ENCODE data around the gene BAIAP3.

BAIAP3 gene

DNA sequence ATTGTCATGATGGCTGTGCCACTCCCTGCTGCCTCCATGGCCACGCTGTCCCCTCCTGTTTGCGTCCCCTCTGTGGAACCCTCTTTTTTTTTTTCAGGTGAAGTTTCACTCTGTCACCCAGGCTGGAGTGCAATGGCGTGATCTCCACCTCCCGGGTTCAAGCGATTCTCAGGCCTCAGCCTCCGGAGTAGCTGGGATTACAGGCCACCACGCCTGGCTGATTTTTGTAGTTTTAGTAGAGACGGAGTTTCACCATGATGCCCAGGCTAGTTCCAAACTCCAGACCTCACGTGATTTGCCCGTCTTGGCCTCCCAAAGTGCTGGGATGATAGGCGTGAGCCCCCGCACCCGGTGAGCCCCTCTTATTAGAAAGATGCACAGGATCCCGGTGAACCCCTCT lies 35.0 kb upstream of the BAIAP3 start:
- no peak for DNase-seq (ENCODE audit: extremely low read depth in 1 of 2, low read depth in 1 of 2)

DNA sequence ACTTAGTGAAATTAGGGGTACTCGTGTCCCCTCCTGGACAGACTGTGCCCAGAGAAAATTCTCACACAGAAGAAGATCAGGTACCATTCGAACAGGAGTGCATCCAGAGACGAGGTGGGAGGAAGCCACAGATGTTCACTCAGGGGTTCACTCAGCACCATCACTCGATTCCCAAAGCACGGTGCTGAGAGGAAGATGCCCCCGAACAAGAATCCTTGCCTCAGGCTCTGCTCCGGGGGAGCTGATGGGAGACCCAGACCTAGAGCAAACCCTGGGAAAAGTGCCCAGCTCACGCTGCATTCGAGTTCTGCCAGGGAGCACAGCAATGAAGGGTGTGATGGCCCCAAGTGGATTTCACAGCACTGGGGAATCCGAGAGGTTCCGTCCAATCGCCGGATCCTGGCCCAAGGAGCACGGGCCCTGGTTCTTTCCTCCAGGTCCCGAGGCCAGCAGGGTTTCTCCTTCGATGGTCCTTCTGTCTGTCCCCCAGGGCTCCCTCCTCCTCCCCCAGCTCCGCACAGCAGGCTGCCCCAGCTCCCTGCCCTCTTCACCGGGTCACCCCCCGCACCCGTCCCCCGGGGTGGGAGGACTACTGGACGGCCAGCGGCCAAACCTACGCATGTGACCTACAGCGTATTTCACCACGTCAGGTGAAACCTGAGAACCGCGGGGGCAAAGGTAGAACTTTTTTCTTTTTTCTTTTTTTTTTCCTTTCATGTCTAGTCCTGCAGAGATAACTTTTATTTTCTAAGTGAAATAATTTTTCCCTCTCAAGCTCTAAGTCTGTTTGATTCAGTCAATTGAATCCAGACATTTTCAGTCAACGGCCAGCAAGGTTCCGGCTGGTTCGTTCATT lies 34.2 kb upstream of the BAIAP3 start:
- no peak for DNase-seq (ENCODE audit: extremely low read depth in 1 of 2, low read depth in 1 of 2)

DNA sequence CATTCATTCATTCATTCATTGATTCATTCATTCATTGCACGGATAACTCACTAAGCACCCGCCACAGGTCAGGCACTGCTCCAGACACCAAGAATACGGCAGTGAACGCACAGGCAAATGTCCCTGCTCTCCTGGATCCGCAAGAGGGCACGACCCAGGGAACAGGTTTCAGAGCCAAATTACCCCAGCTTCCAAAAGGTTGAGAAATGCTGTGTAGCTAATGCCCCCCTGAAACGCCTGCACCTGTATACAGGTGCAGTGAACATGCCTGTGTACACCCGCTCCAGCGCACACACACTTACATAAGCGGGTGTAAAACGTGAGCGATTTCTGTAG lies 33.6 kb upstream of the BAIAP3 start:
- DNase-seq (ENCODE audit: extremely low read depth in 1 of 2, low read depth in 1 of 2) = no peak

DNA sequence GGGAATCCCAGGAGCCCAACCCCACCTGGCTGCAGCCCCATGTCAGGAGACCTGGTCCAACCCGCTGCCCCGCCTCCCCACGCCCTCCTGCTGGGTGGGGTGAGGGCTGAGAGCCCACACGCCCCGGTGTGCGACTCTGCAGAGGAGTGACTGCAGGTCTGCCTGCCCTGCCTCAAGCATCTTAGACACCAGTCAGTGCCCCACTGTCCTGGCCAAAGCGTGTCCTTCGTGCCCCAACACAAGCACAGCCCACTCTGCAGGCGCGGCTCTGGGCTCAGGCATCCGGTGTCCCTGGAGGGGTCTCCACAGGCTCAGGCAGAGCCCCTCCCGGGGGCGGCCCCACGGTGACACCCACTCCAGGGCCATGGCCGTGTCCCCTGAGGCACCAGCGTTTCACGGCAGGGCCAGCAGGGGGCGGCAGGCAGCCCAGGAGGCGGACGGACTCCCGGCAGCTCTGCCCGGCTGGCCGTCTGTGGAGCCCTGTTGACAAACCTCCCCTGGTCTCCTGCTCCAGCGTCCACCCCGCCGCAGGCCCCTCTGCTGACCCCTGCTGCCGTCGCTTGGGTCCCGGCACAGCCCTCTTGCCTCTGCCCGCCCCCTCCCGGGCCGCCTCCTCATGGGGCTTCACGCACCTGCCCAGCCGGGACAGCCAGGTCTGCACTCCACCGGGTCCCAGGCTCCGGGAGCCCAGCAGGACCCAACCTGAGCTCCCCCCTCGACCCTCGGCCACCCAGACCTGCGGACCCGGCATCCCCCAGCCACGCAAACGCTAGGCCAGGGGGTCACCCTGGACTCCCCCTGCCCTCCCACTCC lies 32.6 kb upstream of the BAIAP3 start:
- peak; percentile 32 to 57 for DNase-seq (ENCODE audit: extremely low read depth in 1 of 2, low read depth in 1 of 2)

DNA sequence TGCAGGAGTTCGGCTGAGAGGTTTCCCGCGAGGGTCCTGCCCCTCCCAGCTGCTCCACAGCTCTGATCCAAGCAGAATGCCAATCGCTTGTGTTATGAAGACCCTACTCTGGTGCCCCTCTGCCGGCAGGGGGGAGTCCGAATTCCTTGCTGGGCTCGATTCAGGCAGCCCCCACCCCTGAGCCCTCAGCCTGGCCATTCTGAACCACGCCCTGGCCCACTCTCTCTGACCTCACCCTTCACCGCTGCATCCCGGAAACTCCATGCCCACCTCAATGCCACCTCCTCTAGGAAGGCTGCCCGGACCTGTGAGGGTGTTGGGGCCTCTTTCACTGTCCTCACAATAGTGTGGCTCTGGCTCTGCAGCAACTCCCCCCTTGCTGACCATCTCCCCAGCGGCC lies 31.9 kb upstream of the BAIAP3 start:
- no peak for DNase-seq (ENCODE audit: extremely low read depth in 1 of 2, low read depth in 1 of 2)

- DNase-seq (ENCODE audit: extremely low read depth in 1 of 2, low read depth in 1 of 2) = no peak
Measured at GRCh38 chr16:1305823-1306222, 27.6 kb upstream of the BAIAP3 start.

DNA sequence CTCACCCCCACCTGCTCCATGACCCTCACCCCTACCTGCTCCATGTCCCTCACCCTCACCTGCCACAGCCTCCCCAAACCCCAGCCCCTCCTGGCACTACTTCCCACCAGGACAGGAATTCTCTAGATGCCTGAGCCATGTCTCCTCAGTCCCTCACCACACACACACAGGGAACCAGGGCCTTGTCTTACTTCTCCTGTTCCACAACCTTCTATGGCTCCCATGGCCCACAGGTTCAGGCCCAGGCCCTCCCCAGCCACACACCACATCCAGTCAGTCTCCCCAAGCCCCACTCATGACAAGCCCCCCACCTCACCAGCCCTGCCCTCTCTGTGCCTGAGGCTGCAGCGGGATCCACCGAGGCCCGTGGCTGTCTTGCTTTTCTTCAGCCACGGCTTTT lies 27.1 kb upstream of the BAIAP3 start:
- no peak for DNase-seq (ENCODE audit: extremely low read depth in 1 of 2, low read depth in 1 of 2)

GRCh38 chr16:1308036-1308976 lies 25.1 kb upstream of the BAIAP3 start:
- DNase-seq (ENCODE audit: extremely low read depth in 1 of 2, low read depth in 1 of 2) = no peak

GRCh38 chr16:1308977-1309885 lies 24.2 kb upstream of the BAIAP3 start, which contains the start of gene UBE2I:
Gene UBE2I, plus strand, starts transcription at chr16:1309636. Its CDS starts 4,395 bp downstream, at chr16:1314031.
- peak; percentile 95 for DNase-seq (ENCODE audit: extremely low read depth in 1 of 2, low read depth in 1 of 2)

DNA sequence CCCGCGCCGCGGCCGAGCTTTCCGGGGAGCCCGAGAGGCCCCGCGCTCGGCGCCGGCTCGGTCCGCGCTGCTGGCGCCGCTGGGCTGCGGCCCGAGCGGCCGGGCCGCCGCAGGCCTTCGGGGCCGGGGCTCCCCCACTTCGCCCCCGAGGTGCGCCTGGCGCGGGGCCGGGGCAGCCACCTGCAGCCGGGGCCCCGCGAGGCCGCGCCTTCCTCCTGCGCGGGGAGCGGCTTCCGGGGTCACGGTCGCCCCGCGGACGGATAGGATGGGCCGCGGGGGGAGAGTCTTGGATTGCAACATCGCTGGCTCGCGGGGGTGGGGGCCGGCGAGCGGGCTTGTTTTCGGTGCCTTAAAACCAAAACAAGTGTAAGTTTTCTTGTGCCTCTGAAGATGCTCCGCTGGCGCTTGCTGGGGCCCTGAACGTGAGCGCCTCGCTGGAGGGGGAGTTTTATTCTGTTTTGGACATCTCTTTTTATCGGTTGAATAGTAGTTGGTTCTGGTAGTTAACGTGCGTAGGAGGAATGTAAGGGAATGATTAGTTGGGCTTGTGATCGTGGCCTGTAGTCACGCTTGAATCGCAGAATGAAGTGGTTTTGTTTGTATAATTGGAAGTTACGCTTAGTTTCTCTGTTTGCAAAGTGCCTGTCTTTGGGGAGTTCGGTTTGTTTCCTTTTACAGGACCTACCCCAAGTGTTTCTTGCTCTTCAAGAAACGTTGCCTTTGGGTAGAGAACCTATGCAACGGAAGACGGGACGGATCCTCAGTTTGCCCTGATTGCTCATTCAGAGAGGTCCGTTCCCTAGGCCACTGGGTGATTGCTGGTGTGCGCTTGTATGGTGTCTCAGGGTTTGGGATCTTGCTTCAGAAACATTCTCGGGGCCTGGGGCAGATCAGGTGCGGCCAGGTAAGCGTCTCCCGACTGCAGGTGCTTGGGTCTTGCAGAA lies 23.3 kb upstream of the BAIAP3 start:
- DNase-seq (ENCODE audit: extremely low read depth in 1 of 2, low read depth in 1 of 2) = peak in 1 of 2 donors; percentile 46

DNA sequence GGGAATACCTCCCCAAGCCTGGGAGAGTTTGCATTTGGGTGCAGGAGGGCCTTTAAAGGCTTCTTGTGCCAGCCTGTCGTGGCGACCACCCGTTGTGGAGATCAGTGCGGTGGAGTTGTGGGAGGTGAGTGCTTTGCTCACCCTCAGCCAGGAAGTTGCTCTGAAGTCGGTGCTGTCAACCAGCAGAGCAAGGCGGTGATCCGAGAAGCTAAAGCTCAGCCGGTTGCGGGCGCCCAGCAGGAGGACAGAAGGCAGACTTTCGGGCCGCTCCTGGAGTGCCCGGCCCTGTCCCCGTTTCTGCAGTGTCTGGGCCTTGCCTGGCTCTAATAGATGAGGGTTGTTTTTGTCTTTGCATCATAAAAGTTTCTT lies 22.6 kb upstream of the BAIAP3 start:
- DNase-seq (ENCODE audit: extremely low read depth in 1 of 2, low read depth in 1 of 2) = no peak

GRCh38 chr16:1311212-1311737 lies 22.2 kb upstream of the BAIAP3 start:
- DNase-seq (ENCODE audit: extremely low read depth in 1 of 2, low read depth in 1 of 2) = no peak

GRCh38 chr16:1311738-1312466 lies 21.5 kb upstream of the BAIAP3 start:
- DNase-seq (ENCODE audit: extremely low read depth in 1 of 2, low read depth in 1 of 2) = no peak

DNA sequence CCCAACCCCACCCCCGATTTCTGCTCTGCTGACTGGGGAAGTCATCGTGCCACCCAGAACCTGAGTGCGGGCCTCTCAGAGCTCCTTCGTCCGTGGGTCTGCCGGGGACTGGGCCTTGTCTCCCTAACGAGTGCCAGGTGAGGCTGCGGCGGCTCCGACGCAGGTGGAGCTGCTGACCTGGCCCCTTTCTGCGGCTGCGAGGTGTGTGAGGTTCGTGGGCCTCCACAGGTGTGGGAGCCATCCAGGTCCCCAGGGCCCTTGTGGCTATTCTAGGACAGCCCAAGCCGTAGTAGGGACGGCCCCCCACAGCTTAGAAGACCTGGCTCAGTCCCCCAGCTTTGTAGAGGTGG lies 21.0 kb upstream of the BAIAP3 start:
- DNase-seq (ENCODE audit: extremely low read depth in 1 of 2, low read depth in 1 of 2) = no peak

DNA sequence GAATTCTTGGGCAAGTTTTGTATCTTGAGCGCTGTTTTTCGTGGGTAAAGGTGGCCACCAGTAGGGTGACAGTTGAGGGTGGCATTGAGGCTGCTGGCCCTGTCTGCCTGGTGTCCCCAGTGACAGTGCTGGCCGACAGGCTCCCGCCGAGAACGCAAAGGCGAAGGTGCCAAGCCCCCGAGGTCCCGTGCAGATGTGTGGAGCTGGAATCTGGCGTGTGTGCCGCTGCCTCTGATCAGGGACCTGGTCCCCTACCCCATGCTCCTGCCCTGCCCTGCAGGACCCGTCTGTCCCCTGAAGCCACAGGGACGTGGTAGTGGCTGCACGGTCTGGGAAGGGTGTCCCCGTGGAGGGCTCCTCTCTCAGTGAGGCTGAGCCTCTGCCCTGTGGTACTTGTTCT lies 20.5 kb upstream of the BAIAP3 start:
- DNase-seq (ENCODE audit: extremely low read depth in 1 of 2, low read depth in 1 of 2) = no peak

GRCh38 chr16:1313721-1314369 lies 19.6 kb upstream of the BAIAP3 start:
- no peak for DNase-seq (ENCODE audit: extremely low read depth in 1 of 2, low read depth in 1 of 2)

DNA sequence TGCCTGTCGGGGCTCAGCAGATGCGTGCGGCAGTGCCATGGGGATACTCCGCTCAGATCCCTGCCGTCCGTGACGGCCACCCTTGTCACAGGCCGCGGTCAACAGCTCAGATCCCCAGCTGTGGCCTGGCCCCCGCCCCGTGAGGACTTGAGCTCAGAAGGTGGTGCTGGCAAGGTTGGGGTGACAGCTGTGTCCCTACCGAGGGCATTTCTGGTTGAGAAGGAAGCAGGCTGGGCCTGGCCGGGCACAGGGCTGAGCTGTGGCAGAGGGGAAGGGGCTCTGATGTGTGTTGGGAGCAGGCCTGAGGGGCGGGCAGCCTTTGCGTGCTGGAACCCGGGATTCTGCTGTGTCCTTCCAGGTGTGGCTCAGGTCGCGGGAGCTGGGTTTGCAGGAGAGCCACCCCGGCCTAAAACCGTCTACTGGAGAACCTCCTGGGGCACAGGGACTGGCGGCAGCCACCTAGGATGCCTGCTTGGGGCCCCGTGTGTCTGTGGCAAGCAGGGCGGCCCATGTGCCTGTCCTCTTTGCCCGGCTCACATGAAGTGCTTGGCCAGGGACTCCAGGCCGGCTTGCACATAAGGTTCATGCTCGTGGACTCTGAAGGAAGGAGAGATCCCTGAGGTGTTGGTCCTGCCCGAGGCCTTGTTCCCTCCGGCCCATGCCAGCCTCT lies 18.9 kb upstream of the BAIAP3 start:
- no peak for DNase-seq (ENCODE audit: extremely low read depth in 1 of 2, low read depth in 1 of 2)
